Body of pancreas (tissue), 4 donors: ENCODE data around the gene NLGN1.

Experiments used
- CTCF ChIP-seq, 7 experiments: fragments of 450-650 bp in 4 of 7; fragments of 200-600 bp in 3 of 7; sonication (generic) in 3 of 7; IDR thresholded peaks; one replicate each; pipeline ENCODE4 v1.5.1; 2016 to 2019; ENCODE audit warnings: antibody characterized with exemption in 7 of 7
- POLR2A ChIP-seq, 3 donors: fragments of 450-650 bp; IDR thresholded peaks; one replicate each; pipeline ENCODE4 v1.6.1; 2016; ENCODE audit warnings: antibody characterized with exemption in 3 of 3, mild to moderate bottlenecking in 2 of 3

- TF ChIP-seq CTCF (IDR thresholded peaks at IDR 0.05) (no peak), POLR2A (IDR thresholded peaks at IDR 0.05) (no peak)
These were observed 661.3 kb downstream of the NLGN1 start for GRCh38 chr3:174058804-174059203.
